H1 (cell line): ENCODE data around the gene EEF1A2.

Source experiments
- ATF3 ChIP-seq: IDR thresholded peaks from 2 replicates; pipeline ENCODE4 v1.6.1; 2011; ENCODE audit warnings: low read depth, mild to moderate bottlenecking, low read length; ENCODE audit not compliant: insufficient read depth
- BRCA1 ChIP-seq: IDR thresholded peaks from 2 replicates; pipeline ENCODE4 v1.6.1; 2012; ENCODE audit warnings: low read depth, low read length, improper control_type of control experiment
- CEBPB ChIP-seq: IDR thresholded peaks from 2 replicates; pipeline ENCODE4 v1.6.1; 2012; ENCODE audit warnings: low read depth, low read length
- CHD2 ChIP-seq: IDR thresholded peaks from 2 replicates; pipeline ENCODE4 v1.6.1; 2012; ENCODE audit warnings: low read length, improper control_type of control experiment
- CTCF ChIP-seq, 3 experiments: IDR thresholded peaks; 1 replicate in 2 of 3; 2 replicates in 1 of 3; pipeline versions ENCODE4 v1.5.1 to v1.6.1; 2011; ENCODE audit warnings: low read length in 3 of 3, mild to moderate bottlenecking in 3 of 3, inconsistent platforms in 2 of 3, low read depth in 1 of 3, moderate library complexity in 1 of 3; ENCODE audit not compliant: insufficient read depth in 1 of 3; ENCODE audit errors: control extremely low read depth in 1 of 3
- POLR2AphosphoS5 ChIP-seq: IDR thresholded peaks from 2 replicates; pipeline ENCODE4 v1.6.1; 2011; ENCODE audit warnings: low read depth, low read length
- SIX5 ChIP-seq: IDR thresholded peaks from 2 replicates; pipeline ENCODE4 v1.6.1; 2011; ENCODE audit warnings: mild to moderate bottlenecking, low read depth, low read length
- SP1 ChIP-seq: IDR thresholded peaks from 2 replicates; pipeline ENCODE4 v1.6.1; 2011; ENCODE audit warnings: low read depth, low read length
- SP2 ChIP-seq: IDR thresholded peaks from 2 replicates; pipeline ENCODE4 v1.6.1; 2012; ENCODE audit warnings: mild to moderate bottlenecking, low read length, inconsistent platforms
- TAF1 ChIP-seq: IDR thresholded peaks from 2 replicates; pipeline ENCODE4 v1.6.1; 2011; ENCODE audit warnings: mild to moderate bottlenecking, low read depth, low read length
- USF2 ChIP-seq: IDR thresholded peaks from 2 replicates; pipeline ENCODE4 v1.6.1; 2011; ENCODE audit warnings: low read length, improper control_type of control experiment
- ZNF274 ChIP-seq: IDR thresholded peaks from 2 replicates; pipeline ENCODE4 v1.7.0; 2012; ENCODE audit warnings: low read length, borderline replicate concordance; ENCODE audit errors: extremely low read depth

GRCh38 chr20:63459070-63459380 lies 39.9 kb downstream of the EEF1A2 start:
- no peak for TF ChIP-seq SP1
- TF ChIP-seq CHD2 = no peak
- no peak for TF ChIP-seq BRCA1
- TF ChIP-seq SIX5 = no peak
- TF ChIP-seq CTCF (IDR thresholded peaks at IDR 0.05; ENCODE audit: control extremely low read depth in 1 of 3, insufficient read depth in 1 of 3, low read depth in 1 of 3, low read length in 3 of 3) = no peak
- TF ChIP-seq TAF1 = no peak
- TF ChIP-seq POLR2AphosphoS5 = no peak
- TF ChIP-seq SP2 = no peak
- no peak for TF ChIP-seq ATF3
- TF ChIP-seq CEBPB = no peak
- no peak for TF ChIP-seq USF2
- no peak for TF ChIP-seq ZNF274
